NT2/D1 (cell line): ENCODE results near the gene BLOC1S6.

Experiments used
- DNase-seq: peaks from one replicate; pipeline ENCODE4 v3.0.0-alpha.2; 2011; ENCODE audit warnings: low read depth, low spot score
- H3K27me3 ChIP-seq: 2 replicates; pipeline ENCODE4 v1.6.0; 2011; ENCODE audit warnings: mild to moderate bottlenecking; ENCODE audit not compliant: insufficient read length, insufficient read depth
- H3K36me3 ChIP-seq: 2 replicates; pipeline ENCODE4 v1.6.1; 2011; ENCODE audit warnings: mild to moderate bottlenecking, low read length, mixed read lengths; ENCODE audit not compliant: insufficient read depth, insufficient read length
- H3K4me1 ChIP-seq: 2 replicates; pipeline ENCODE4 v1.5.1; 2011; ENCODE audit not compliant: insufficient read depth, insufficient read length
- H3K4me3 ChIP-seq: 2 replicates; pipeline ENCODE4 v1.5.1; 2011; ENCODE audit warnings: low read depth; ENCODE audit not compliant: insufficient read length
- H3K9ac ChIP-seq: 2 replicates; pipeline ENCODE4 v1.6.0; 2011; ENCODE audit warnings: low read depth; ENCODE audit not compliant: insufficient read length
- H3K9me3 ChIP-seq: 2 replicates; pipeline ENCODE4 v1.5.1; 2011; ENCODE audit warnings: mild to moderate bottlenecking, low read length; ENCODE audit not compliant: insufficient read depth
- SUZ12 ChIP-seq: IDR thresholded peaks from 2 replicates; pipeline ENCODE4 v1.6.1; 2011; ENCODE audit not compliant: insufficient read length, insufficient read depth; ENCODE audit errors: extremely low read depth
- YY1 ChIP-seq: IDR thresholded peaks from 2 replicates; pipeline ENCODE4 v1.6.1; 2011; ENCODE audit not compliant: insufficient read length, insufficient read depth
- ZNF274 ChIP-seq: IDR thresholded peaks from 2 replicates; pipeline ENCODE4 v1.6.1; 2011; ENCODE audit warnings: mild to moderate bottlenecking, low read depth, low read length

Gene BLOC1S6

DNA sequence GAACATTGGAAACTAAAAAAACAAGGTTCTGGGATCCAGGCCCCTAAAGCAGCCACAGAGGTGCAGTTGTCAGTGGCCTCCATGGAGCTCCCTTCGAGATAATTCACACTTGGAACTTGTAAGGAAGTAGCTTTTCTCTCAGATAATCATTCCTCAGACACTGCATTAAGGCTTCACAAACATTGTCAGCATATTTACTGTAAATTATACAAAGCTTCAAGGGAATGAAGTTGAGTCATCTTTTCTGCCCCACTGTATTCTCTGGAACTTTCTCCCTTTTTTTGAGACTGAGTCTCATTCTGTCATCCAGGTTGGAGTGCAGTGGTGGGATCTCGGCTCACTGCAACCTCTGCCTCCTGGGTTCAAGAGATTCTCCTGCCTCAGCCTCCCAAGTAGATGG lies 7.1 kb downstream of the BLOC1S6 start:
- Histone ChIP-seq H3K4me3 (no peak overlapping the region), H3K9me3 (0 out of 2 replicates have a peak, but pooled peaks cover 4% of the 10 kb centered on the region), H3K36me3 (peaks cover 28% of the 10 kb centered on the region), H3K9ac (no peak overlapping the region), H3K4me1 (no peaks in the 10 kb centered on the region), H3K27me3 (no peaks in the 10 kb centered on the region)
- DNase-seq: no peak
- TF ChIP-seq ZNF274 (no peak), SUZ12 (no peak), YY1 (no peak)

DNA sequence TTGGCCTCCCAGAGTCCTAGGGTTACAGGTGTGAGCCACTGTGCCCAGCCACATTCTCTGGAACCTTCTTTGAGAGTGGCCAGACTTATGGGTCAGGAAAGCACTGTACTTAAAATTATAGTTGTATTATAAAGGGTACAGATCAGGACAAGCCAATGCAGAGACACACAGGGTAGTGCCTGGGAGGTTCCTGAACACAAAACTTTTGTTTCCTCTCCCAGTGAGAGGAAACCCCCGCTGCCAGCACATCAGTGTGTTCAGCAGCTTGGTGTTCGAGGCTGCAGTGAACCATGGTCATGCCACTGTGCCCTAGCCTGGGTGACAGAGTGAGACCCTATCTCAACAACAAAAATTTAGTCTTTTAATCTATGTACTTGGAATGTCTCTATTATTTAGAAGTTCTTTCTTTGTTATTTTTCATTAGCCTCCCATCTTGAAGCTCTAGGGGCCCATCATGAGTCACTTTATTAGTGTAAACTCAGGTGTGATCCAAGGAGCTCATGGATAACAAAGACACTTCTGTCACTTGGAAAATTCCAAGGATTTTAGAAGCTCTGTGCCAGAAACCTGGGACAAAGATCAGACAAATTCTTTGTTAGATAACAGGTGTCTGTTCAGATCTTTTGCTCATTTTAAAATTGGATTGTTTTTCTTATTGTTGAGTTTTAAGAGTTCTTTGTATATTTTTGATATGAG lies 7.8 kb downstream of the BLOC1S6 start:
- no peak overlapping the region for H3K9ac ChIP-seq
- H3K4me3 ChIP-seq: no peak overlapping the region
- H3K27me3 ChIP-seq: no peaks in the 10 kb centered on the region
- H3K36me3 ChIP-seq: peaks cover 28% of the 10 kb centered on the region
- no peak for DNase-seq
- H3K9me3 ChIP-seq: 0 out of 2 replicates have a peak, but pooled peaks cover 4% of the 10 kb centered on the region
- TF ChIP-seq YY1 (no peak), ZNF274 (no peak), SUZ12 (no peak)
- no peaks in the 10 kb centered on the region for H3K4me1 ChIP-seq

DNA sequence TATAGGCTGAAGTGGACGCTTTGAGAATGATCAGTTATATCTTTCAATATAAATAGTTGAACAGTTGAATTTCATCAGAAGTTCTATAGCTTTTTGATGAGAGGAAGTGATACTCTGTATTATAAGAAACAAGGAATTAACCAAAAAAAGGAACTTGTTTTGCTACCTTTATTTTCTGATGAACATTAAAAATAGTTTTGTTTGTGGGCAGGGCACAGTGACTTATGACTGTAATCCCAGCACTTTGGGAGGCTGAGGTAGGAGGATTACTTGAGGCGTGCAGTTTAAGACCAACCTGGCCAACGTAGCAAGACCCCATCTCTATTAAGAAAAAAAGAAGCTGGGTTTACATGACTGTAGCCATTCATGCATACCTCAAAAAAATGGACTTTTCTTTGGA lies 16.7 kb downstream of the BLOC1S6 start:
- Histone ChIP-seq H3K4me3 (no peak overlapping the region), H3K4me1 (no peaks in the 10 kb centered on the region), H3K9ac (no peak overlapping the region), H3K9me3 (no peaks in the 10 kb centered on the region), H3K36me3 (peaks cover 12% of the 10 kb centered on the region), H3K27me3 (no peaks in the 10 kb centered on the region)
- DNase-seq: no peak
- no peak for TF ChIP-seq YY1
- no peak for TF ChIP-seq SUZ12
- no peak for TF ChIP-seq ZNF274

DNA sequence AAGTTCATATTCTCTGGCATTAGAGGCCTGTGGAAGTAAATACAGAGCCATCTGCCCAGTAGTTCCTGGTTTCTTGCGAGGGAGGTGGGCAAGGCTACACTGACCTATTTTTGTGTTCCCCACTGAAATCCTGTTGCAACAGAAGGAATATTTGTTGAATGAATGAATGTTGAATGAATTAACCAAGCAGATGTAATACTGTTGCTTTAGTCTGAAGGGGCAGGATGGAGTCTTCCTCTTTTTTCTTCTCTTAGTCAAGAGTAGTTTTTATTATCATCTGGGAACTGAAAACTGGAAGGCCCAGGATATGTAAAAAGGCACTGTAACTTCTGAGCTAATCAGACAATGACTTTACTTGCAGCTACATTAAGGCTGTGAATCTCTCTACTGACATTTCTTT lies 17.1 kb downstream of the BLOC1S6 start:
- DNase-seq: no peak
- TF ChIP-seq SUZ12 (no peak), ZNF274 (no peak), YY1 (no peak)
- Histone ChIP-seq H3K4me1 (no peaks in the 10 kb centered on the region), H3K9ac (no peak overlapping the region), H3K36me3 (peaks cover 12% of the 10 kb centered on the region), H3K4me3 (no peak overlapping the region), H3K27me3 (no peaks in the 10 kb centered on the region), H3K9me3 (no peaks in the 10 kb centered on the region)

DNA sequence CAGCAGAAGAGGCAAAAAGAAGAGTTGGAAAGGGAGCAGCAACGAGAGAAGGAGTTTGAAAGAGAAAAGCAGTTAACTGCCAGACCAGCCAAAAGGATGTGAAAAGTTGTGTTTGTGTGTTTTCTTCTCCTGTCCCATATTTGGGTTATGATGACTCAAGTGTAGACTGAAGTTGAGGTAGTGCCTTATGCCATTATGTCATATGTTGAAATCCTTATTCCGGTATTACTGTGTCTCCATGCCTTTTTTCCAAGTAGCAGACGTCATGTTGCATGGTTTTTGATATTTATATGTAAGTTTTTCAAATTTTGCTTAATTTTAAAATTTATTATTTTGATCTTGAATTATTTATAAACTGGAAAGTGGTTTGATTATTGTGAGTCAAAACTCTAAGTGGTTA lies 19.2 kb downstream of the BLOC1S6 start:
- no peak overlapping the region for H3K9ac ChIP-seq
- H3K36me3 ChIP-seq: peaks cover 12% of the 10 kb centered on the region
- H3K4me1 ChIP-seq: no peaks in the 10 kb centered on the region
- no peaks in the 10 kb centered on the region for H3K27me3 ChIP-seq
- H3K4me3 ChIP-seq: no peak overlapping the region
- no peak for DNase-seq
- no peaks in the 10 kb centered on the region for H3K9me3 ChIP-seq
- TF ChIP-seq SUZ12: no peak
- no peak for TF ChIP-seq ZNF274

DNA sequence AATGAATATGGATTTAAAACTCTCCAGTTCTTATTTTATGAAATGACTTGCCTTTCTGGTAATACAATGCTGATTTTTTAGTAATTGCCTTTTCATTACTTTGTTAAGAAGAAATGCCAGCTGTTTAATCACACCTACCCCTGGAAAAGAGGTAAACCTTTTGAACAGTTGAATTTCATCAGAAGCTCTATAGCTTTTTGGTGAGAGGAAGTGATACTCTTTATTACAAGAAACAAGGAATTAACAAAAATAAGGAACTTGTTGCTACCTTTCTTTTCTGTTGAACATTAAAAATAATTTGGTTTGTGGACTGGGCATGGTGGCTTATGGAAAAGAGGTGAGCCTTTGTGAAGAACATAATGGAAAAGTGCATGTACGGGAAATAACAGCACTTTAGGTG lies 19.7 kb downstream of the BLOC1S6 start:
- peaks cover 12% of the 10 kb centered on the region for H3K36me3 ChIP-seq
- H3K4me1 ChIP-seq: no peaks in the 10 kb centered on the region
- H3K9ac ChIP-seq: no peak overlapping the region
- TF ChIP-seq SUZ12 (no peak), YY1 (no peak), ZNF274 (no peak)
- H3K4me3 ChIP-seq: no peak overlapping the region
- H3K27me3 ChIP-seq: no peaks in the 10 kb centered on the region
- no peak for DNase-seq
- no peaks in the 10 kb centered on the region for H3K9me3 ChIP-seq

DNA sequence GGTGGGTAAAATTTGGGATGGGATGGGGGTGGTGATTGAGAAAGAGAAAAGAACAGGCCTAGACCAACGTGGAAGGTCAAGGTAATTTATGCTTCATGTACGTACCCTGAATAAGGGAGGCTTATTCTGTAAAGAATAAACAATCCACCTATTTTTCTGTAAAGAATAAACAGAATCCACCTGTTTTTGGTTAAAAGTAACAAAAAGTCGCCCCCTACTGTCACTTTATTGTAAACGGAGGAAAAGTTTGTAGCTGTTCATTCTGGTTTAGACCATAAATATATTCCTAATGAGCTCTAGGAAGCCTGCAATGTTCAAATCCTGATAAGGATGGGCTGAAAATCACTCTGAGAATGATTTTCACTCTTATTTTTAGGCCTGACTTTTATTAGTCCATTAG lies 24.1 kb downstream of the BLOC1S6 start:
- Histone ChIP-seq H3K4me3 (no peak overlapping the region), H3K4me1 (no peaks in the 10 kb centered on the region), H3K27me3 (no peaks in the 10 kb centered on the region), H3K36me3 (peaks cover 7% of the 10 kb centered on the region), H3K9ac (no peak overlapping the region), H3K9me3 (no peaks in the 10 kb centered on the region)
- DNase-seq: no peak
- no peak for TF ChIP-seq ZNF274
- TF ChIP-seq SUZ12: no peak
- no peak for TF ChIP-seq YY1

DNA sequence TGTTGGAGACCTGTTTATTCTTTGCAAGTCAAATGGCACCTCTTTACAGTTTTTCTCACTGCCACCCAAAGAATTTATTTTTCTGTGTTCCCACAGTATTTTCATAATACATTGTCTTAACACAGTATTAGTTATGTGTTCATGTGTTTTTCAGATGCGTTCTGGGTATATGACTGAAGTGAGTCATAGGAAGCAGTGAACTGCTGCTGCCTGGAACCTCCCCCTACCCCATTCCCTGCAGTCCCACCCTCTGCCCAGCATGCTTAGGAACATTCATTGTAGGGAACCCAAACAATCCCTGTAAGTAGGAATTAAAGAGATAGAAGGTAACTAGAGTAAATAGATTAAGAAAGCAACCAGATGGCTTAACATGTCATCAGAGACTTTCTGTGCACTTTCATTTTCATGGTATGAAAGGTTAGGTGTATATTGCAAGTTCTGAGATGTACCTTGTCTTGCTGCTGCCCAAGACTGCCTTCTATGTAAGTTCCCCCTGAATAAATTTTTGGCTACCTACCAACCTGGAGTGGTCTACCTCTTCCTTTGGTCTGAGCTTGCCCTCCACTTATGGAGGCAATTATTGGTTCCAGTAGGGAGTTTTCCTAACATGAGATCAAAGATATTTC lies 25.7 kb downstream of the BLOC1S6 start:
- H3K4me3 ChIP-seq: no peak overlapping the region
- DNase-seq: no peak
- peaks cover 2% of the 10 kb centered on the region for H3K4me1 ChIP-seq
- H3K27me3 ChIP-seq: no peaks in the 10 kb centered on the region
- H3K9ac ChIP-seq: no peak overlapping the region
- H3K9me3 ChIP-seq: no peaks in the 10 kb centered on the region
- TF ChIP-seq YY1 (no peak), ZNF274 (no peak), SUZ12 (no peak)
- no peaks in the 10 kb centered on the region for H3K36me3 ChIP-seq
